GM19397 (cell line): ENCODE results near the gene GIGYF2.

Experiments used
- ATAC-seq: cut with Tn5 transposase; IDR thresholded peaks from one replicate; pipeline ENCODE4 v1.9.1; 2021; ENCODE audit warnings: mild to moderate bottlenecking, moderate library complexity; ENCODE audit not compliant: unreplicated experiment

GIGYF2 gene

DNA sequence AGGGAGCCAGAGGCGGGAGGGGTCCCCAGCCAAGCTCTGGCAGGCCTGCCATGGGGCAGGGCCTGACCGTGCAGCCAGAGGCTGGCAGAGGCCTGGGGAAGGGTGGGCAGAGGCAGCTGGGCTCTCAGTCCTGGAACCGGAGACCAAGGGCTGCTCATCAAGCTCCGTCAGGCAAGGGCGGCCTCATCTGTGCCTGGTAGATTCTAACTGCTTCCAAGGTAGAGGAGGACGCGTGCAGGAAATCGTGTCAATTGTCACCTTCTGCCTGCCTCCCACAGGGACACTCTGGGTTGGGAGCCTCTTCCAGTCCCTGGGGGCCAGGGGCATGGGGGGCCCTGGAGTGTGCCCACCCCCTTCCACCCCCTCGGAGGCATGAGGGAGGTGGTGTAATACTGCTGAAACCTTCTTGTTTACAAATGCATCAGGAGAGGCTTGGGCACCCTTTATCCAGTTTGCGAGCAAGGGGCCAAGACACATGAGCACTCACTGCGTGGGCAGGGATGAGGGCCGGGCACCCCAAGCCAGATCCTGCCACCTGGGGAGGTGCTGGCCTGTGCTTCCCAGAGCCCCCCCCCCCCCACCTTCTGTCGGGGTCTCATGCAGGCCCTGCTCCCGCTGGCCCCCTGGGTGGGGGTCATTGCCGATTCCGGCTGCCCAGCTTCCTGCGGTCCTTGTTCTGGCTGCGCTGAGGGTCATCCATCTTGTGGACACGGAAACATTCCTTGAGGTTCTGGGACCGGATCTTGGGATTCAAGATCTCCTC lies 181.9 kb downstream of the GIGYF2 start:
- no peak for ATAC-seq

DNA sequence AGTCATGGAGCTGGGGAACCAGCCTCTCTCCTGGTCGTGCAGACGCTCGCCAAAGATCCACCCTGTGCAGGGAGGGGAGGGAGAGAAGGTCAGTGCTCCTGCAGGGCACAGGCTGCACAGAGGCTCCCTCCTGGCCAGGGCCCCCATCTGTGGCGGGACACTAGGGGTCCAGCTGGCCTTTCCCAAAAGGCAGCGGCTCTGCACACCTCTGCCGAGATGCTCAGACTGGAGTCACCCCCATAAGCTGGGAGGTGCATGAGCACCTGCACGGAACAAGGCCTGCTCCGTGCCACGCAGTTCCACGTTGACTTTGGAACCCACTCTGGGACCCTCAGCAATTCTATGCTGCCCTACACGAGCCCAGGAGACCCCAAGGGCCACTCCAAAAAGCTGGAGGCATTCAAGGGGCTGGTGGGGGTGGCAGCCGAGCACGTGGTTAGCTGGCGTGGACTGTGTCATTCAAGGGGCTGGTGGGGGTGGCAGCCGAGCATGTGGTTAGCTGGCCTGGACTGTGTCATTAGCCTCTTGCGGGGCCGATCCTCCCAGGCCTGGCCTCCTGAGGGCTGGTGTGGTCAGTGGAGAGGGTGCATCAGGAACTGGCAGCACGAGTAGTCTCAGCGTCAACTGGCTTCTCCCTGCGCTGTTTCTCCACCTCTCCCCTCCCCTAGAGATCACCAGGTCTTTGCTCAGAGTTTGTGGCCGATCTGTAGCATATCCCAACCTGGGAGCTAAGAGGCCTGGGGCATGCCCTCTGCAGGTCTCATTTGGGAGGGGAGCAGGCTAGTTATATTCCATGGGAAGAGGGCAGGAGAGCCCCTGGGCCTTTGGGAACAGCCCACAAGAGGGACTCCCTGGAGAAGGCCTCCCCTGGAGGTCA lies 182.7 kb downstream of the GIGYF2 start:
- no peak for ATAC-seq

DNA sequence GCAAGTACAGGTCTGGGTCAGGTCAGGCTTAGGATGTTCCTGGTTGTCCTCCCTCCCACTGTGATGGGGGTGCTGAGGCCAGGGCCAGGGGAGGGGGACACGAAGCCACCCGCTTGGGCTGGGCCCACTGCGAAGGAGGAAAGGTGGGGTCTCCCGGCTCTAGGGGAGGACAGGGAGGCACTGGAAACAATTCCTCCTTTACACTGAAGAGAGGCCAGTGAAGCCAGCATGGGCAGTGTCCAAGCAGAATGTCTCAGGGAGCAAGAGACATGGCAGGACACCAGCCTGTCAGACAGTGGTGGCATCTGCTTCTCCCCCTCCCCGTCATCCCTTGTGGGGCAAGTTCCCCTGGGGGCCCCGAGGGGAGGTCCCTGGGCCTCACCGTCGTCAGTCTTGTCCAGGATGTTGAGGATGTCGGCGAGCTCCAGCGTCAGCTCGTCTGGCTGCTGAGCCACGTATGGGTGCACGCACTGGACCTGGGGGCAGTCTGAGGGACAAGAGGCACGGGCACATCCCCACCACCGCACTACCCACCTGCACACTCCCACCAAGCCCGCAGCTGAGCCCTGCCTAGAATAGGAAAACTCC lies 183.7 kb downstream of the GIGYF2 start:
- no peak for ATAC-seq

DNA sequence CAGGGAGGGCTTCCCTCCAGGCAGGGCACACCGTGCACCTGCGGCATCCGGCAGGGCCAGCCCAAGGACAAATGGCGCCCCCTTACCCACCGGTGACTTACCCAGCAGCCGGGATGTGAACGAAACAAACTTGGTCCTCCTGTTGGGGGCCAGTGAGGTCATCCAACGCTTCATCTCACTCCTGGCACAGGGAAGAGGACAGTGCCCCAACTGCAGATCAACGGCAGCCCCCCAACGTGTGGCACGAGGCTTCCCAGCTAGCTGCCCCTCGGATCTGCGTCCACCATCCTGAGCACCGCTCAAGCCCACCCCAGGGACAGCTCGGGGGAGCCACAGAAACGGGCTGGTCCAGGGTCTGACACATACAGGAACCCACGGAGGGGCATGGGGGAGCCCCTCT lies 185.0 kb downstream of the GIGYF2 start:
- no peak for ATAC-seq

DNA sequence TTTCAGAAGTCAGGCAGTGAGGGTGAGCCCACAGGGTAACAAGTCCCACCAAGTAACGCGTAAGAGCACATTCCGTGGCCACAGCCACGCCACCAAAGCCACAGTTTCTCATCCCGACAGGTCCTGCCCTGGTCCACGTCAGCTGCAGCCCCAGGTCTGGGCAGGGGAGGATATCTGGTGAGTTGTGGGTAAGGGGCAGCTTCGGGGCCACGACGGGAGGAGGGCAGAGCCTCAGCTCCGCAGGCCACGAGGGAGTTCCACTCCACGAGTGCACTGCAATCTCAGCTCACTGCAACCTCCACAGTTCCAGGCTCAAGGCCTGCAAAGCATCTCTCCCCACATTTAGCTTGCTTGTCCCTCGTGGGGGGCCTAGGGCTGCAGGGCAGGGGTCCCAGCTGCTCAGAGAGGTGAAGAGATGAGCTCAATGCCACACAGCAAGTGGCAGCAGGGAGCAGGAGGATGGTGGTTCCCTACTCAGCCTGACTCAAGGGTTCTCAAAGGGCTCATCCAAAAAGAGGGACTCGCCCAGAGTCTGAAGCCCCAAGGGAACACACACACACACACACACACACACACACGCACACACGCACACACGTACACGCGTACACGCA lies 185.5 kb downstream of the GIGYF2 start:
- no peak for ATAC-seq

DNA sequence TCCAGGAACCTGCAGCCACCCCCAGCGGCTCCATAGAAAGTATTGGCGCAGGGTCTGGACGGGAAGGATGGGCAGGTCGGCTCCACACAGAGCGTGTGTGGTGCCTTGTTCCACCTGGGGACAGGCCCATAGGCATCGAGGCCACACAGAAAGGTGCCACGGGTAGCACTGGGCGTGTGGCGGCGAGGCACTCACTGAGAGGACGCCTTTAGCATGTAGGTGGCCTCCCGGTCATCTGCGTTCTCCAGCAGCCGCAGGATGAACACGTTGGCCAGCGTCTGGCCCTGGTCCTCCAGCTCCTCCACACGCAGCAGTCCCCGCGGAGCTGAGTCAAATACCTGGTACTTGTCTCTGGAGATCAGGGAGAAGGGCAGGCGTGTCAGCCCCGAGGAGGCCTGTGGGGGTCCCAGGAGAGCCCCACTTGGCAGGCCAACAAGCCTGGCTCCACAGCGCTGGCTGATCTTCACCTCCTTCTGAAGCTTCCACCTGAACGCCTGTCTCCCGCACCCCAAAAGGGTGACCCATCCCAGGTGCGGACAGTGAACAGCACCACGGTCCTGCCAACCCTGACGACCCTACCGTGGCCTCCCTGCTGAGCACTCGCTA lies 186.1 kb downstream of the GIGYF2 start:
- ATAC-seq = no peak

DNA sequence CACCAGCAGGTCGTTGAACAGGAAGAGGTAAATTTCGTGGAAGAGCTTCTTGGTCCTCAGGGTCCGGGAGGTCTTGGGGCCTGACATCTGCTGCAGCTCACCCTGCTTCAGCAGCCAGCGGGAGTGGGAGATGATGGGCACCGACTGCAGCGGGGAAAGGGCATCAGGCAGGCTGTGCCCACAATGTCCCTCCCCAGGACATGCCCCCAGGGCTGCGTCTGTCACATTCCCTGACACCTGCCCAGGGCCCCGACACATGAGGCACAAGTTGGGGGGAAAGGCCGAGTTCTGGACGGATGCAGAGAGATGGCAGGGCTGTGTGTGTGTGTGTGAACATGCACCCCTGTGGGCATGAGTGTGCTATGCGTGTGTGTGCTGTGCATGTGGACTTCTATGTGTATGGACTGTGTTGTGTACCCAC lies 186.9 kb downstream of the GIGYF2 start:
- no peak for ATAC-seq

DNA sequence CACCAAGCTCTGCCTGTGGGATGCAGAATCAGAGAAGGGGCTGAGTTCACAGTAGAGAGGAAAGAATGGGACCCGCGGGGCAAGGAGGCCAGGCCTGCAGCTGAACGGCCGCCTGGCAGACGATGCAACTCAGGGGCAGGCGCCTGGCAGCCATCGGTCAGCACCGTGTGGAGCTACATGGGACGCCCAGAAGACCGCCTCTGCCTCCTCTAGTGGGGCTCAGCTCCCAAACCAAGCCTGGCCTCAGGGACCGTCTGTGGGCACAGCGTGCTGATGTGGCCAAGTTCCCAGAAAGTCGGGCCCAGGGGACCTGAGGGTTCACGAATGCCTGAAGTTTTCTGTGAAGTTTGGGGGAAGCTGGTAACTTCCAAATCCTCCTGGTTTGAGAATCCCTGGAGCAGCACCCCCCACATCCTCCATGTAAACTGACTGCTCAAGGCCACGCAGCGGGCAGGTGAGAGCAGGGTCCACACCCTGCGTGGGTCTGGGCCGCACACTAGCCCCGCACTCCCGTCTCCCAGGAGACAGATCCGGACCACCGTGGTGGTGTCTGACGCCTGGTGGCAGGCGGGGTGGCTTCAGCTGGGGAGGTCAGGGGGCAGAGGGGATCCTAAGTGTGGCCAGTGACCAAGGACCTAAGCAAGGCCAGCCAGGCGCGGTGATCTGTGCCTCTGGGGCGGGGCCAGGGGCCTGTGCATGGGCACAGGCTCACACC lies 187.6 kb downstream of the GIGYF2 start:
- ATAC-seq = no peak

DNA sequence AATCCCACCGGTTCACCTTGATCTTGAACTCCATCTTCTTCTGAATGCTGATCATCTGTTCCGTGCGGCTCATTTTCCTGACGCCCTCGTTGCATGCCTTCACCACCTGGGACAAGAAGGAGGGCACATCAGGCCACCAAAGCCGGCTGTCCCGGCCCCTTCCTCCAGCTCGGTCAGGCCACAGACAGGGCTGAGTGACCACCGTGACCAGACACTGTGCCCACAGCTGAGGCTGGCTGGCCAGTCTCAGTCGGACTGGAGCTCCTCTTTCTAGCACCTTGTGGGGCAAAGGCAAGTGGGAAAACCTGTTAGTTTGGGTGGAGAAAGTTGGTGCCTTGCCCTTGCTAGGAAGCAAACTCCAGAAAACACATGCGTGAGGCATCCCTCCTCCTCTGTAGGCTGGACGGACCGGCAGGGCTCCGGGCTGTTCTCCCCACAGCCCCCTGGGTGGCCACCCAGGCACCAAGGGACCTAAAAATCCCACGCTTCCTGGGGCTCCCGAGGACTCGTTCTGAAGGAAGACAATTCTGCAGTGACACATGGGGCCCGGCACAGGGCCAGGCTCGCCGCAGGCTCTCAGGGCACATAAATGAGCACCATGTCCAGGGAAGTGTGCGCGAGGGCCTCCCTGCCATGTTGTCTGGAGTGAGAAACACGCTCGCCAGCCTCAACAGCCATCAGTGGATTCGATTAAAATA lies 188.3 kb downstream of the GIGYF2 start:
- no peak for ATAC-seq

DNA sequence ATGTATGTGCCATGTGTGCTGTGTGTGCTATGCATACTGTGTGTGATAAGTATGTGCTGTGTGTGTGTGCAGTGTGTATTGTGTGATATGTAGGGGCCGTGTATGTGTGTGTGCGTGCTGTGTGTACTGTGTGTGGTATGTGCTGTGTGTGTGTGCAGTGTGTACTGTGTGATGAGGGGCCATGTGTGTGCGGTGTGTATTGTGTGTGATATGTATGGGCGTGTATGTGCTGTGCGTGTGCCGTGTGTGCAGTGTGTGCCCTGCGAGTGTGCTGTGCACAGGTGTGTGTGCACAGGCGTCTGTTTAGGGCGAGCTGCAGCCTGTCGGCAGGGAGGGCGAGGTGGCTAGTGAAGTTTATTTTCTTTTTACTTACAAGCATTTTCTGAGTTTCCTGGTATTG lies 189.0 kb downstream of the GIGYF2 start:
- ATAC-seq = no peak

DNA sequence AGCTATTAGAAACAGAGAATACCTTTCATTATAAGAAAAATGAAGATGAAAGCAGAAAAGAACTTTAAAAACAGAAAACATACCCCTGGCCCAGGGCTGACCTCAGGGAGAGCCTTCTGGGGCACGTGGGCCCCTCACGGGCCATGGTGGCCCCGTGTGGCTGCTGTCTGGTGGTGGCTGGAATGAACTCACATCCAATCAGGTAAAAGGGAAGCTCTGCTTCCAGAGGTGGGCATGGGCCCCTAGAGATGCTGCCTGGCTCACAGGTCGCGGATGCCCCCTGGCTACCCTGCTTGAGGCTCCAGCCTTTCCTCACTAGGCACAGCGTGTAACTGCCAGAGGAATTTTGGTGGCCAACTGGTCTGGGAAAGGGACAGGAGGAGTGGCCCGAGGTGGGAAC lies 189.5 kb downstream of the GIGYF2 start:
- ATAC-seq = no peak

DNA sequence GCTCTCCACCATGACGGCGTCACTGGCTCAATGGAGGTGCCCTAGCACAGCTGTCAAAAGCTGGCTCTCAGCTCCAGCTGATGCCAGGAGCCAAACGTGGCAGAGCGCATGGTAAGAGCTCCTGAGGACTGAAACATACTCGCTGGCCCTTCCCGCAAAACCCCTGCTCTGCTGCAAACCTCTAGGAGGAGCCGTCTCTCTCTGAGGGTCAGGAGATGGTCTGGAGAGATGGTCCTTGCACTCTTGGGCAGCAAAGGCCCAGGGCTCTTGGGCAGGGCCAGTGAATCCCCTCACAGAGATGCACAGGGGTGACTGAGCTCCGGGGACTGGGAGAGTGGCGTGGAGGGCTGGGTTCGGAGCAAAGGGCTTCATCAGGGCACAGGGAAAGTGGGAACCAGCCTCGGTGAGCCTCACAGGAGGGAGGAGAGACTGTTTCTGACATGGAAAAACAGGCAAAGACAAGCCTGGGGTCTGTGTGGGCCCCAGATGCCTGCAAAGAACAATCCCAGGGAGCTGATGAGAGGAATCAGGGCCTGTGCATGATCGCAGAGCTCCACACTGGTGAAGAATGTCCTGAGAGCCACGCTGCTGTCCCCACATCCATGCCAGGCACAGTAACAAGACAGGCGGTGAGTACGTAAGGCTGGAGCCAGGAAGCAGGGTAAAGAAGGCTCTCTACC lies 190.2 kb downstream of the GIGYF2 start:
- no peak for ATAC-seq

DNA sequence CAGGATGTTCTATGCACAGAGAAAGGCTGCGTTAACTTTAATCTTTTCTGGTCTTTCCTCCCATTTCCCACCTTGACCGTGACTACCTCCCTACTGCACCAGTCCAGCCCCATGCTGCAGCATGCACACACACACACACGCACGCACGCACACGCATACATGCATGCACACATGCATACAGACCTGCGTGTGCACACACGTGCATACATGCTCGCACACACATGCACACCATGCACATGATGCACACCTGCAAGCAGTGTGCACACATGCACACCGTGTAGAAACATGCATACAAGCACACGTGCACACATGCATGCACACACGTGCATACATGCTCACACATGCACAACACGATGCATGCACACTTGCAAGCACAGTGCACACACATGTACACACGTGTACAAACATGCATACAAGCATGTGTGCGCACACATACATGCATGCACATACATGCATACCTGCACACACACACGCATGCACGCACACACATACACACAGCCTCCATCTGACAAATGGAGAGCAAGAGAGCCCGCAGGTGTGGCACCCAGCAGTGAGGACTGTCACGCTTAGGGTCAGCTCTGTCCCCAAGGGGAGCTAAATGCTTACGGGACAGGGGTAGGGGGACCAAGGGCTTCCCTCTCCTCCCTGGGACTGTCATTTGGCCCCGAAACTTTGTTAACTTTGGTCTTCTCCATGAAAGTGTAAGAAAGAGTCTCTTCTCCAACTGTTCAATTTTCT lies 191.1 kb downstream of the GIGYF2 start:
- ATAC-seq = no peak

DNA sequence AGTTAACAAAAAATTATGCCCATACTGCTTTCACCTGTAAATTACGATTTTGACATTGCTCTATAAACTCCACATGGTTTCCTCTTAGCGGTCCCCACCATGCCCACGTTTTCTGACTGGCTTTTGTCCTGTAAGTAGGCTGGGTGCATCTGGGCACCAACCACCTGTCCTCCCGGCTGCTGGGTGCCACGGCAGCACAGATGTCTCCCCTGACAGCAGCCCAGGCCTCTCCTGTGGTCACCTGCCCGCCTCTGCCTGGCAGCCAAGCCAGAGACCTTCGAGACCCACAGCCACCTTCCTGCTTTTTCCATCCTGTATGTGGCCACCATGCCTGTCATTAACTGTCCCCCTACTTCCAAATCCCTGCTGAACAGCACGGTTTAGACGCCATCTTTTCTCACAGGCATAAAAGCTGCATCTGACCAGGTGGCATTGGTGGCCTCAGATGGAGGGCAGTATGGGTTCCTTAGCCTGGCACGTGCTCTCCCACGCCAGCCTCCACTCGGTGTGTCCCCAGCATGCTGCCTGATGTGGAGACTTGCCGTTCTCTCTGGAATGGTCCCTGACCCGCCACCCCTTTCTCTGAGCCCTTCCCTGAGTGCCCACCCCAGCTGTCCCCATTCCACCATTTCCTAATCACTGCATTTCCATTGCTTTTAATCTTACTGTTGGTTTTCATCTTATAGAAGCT lies 191.9 kb downstream of the GIGYF2 start:
- ATAC-seq = no peak

DNA sequence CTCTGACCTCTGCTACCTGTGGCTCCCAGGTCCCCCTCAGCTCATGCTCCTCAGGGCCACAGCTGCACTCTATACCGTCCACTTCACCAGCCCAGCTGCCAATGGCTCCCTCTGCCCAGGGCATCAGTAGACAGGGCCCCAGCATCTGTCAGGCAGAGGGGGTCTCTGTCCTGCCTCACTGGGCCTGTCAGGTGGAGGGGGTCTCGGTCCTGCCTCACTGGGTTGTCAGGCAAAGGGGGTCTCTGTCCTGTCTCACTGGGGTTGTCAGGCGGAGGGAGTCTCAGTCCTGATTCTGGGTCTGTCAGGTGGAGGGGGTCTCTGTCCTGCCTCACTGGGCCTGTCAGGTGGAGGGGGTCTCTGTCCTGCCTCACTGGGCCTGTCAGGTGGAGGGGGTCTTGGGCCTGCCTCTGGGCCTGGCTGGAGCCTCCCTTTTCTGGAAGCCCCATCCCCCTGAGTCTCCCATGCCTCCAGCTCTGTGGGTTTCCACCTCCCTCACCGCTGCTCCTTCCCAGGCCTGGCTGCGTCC lies 192.8 kb downstream of the GIGYF2 start:
- no peak for ATAC-seq

DNA sequence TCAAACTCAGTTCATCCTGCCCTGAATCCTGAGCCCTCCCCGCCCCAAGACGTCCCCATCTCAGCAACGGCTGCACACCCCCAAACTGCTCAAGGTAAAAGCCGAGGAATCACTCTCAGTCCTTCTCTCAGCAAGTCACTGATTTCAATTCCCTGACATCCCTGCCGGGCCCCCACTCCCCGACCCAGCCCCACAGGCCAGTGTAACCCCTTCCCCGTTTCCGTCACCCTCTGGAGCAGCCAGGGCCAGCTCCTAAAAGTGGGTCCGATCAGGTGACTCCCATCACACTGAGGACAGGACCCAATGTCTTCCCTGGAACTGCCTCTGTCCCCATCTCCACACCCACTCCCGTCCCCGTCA lies 193.4 kb downstream of the GIGYF2 start:
- ATAC-seq = no peak

DNA sequence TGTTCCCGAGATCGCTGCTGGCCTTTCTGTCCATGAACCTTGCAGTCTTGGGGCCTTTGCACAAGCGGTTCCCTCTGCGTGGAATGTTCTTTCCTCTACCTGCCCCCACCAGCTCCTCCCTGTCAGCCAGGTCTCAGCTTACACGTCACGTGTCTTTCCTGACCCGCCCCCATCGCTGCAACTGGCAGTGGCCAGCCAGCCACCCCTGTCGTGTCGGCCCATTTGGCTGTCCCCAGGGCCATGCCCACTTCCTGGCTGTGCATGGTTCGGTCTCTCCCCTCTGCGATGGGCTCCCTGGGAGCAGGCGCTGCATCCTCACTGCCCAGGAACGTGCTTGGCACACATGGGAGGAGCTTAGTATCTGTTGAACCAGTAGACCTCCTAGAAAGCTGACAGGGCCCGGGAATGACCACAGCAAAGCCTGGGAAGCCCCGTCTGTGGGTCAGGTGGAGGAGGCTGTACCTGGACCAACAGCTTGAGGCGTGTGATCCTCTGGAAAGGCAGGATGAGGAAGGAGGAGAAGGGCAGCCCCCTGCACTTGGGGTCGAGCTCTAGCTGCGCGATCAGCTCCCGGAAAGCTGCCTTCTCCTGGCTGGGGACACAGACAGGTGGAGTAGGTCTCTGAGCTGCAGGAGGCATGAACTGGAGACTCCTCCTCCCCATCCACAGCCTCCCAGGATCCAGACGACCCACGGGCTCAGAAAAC lies 193.9 kb downstream of the GIGYF2 start:
- ATAC-seq = no peak
